HepG2 (cell line): ENCODE results near the gene ELP4.
"Not testable (repeated sequence)": the region's sequence is repeated elsewhere in the genome, so short reads cannot be mapped to it uniquely, and the experiment has no call there.

Experiments used
- FOXJ3 ChIP-seq: sonication (generic); formaldehyde crosslinking; IDR thresholded peaks from 2 replicates; pipeline ENCODE4 v1.4.0; 2020; ENCODE audit warnings: missing genetic modification reagents, mild to moderate bottlenecking, borderline replicate concordance
- HNRNPK ChIP-seq: fragments of 200-400 bp; formaldehyde crosslinking; IDR thresholded peaks from 2 replicates; pipeline ENCODE4 v1.6.1; 2018; ENCODE audit warnings: low read length, low read depth, moderate library complexity, mild to moderate bottlenecking; ENCODE audit not compliant: poor library complexity, severe bottlenecking

DNA sequence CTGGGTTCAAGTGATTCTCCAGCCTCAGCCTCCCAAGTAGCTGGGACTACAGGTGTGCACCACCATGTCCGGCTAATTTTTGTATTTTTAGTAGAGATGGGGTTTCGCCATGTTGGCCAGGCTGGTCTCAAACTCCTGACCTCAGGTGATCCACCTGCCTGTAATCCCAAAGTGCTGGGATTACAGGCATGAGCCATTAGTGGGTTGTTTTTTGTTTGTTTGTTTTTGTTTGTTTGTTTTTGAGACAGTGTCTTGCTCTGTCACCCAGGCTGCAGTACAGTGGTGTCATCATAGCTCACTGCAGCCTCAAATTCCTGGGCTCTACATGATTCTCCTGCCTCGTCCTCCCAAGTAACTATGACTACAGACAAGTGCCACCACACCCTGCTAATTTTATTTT lies 163.5 kb downstream of the ELP4 start:
- TF ChIP-seq HNRNPK, FOXJ3: not testable (repeated sequence)
